HCT116 (cell line): ENCODE results near the gene DPP10.

Experiments used
- CEBPB ChIP-seq: IDR thresholded peaks from 2 replicates; pipeline ENCODE4 v1.6.1; 2012; ENCODE audit warnings: low read depth
- EZH2 ChIP-seq: fragments of 200-600 bp; sonication (generic); IDR thresholded peaks from 2 replicates; pipeline ENCODE4 v1.6.1; 2017; ENCODE audit warnings: antibody characterized with exemption, mixed run types
- FOSL1 ChIP-seq: IDR thresholded peaks from 2 replicates; pipeline ENCODE4 v1.6.1; 2012; ENCODE audit warnings: low read depth
- JUND ChIP-seq: IDR thresholded peaks from 2 replicates; pipeline ENCODE4 v1.6.1; 2012
- POLR2A ChIP-seq: IDR thresholded peaks from 2 replicates; pipeline ENCODE4 v1.7.0; 2011; ENCODE audit warnings: borderline replicate concordance; ENCODE audit not compliant: insufficient read depth, insufficient read length; ENCODE audit errors: extremely low read depth
- POLR2AphosphoS5 ChIP-seq: IDR thresholded peaks from 2 replicates; pipeline ENCODE4 v1.6.1; 2011; ENCODE audit warnings: mild to moderate bottlenecking, low read depth, low read length, moderate library complexity
- SIN3A ChIP-seq: IDR thresholded peaks from 2 replicates; pipeline ENCODE4 v1.6.1; 2012; ENCODE audit warnings: low read depth
- TF ChIP-seq, protein P1 (sequence below), 3 experiments: fragments of 200-600 bp in 1 of 3; sonication (generic) in 1 of 3; IDR thresholded peaks in 2 of 3; conservative IDR thresholded peaks in 1 of 3; 2 replicates each; pipeline ENCODE4 v1.5.1; 2012 to 2017; ENCODE audit warnings: low read depth in 2 of 3, low read length in 2 of 3, antibody characterized with exemption in 1 of 3, borderline replicate concordance in 1 of 3, control low read depth in 1 of 3, mild to moderate bottlenecking in 1 of 3, mixed read lengths in 1 of 3, mixed run types in 1 of 3, moderate library complexity in 1 of 3; ENCODE audit not compliant: insufficient read depth in 1 of 3

DNA sequence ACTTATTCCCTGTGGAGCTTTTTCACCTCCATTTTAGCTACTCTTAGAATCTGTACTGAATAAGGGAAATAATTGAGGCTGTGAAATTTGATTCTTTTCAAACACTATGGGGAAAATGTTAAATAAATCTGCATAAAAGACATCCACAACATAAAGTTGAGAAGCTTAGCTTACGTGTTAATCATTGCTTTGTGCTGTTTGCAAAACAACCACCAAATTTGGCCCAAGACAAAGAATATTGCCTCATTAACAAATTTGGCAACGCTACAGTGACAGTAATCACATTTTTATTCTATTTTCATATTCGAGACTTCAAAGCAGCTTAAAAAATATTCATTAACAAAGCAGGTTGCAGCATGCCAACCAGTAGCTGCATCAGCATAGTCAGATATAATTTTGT lies 437.6 kb downstream of the DPP10 start:
- TF ChIP-seq, protein P1, sequence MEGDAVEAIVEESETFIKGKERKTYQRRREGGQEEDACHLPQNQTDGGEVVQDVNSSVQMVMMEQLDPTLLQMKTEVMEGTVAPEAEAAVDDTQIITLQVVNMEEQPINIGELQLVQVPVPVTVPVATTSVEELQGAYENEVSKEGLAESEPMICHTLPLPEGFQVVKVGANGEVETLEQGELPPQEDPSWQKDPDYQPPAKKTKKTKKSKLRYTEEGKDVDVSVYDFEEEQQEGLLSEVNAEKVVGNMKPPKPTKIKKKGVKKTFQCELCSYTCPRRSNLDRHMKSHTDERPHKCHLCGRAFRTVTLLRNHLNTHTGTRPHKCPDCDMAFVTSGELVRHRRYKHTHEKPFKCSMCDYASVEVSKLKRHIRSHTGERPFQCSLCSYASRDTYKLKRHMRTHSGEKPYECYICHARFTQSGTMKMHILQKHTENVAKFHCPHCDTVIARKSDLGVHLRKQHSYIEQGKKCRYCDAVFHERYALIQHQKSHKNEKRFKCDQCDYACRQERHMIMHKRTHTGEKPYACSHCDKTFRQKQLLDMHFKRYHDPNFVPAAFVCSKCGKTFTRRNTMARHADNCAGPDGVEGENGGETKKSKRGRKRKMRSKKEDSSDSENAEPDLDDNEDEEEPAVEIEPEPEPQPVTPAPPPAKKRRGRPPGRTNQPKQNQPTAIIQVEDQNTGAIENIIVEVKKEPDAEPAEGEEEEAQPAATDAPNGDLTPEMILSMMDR (IDR thresholded peaks at IDR 0.05 in 2 of 3, conservative IDR thresholded peaks at IDR 0.05 in 1 of 3; ENCODE audit: borderline replicate concordance in 1 of 3, insufficient read depth in 1 of 3, low read depth in 2 of 3, low read length in 2 of 3): no peak
- TF ChIP-seq SIN3A (no peak), JUND (no peak), POLR2A (no peak), FOSL1 (no peak), CEBPB (no peak), EZH2 (no peak), POLR2AphosphoS5 (no peak)
